ENCODE results near the gene MGAT5B. TPM values are rescaled to one million over a fixed set of nuclear protein-coding genes. Genes with fewer than 3 reads are reported as not detected.

MGAT5B gene
- total RNA-seq, 1 experiment from 2014 or later = 4.4 TPM

DNA sequence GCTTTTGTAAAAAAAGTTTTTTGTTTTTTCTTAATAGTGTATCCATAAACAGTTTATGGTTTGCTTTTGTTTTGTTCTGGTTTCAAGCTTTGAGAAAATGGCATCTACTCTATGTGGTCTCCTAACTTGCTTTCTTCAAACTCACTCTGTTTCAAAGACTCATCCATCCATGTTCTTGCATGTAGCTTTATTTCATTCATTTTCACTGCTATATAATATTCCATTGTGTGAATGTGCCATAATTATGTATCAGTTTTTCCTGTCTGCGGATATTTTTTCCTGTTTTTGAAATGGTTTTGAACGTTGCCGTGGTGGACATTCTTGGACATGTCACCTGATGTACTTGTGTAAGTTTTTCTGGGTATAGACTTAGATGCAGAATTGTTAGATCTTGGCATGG lies 39.1 kb downstream of the MGAT5B start (continued):
- TF ChIP-seq JUND (IDR thresholded peaks at IDR 0.05) = no peak

DNA sequence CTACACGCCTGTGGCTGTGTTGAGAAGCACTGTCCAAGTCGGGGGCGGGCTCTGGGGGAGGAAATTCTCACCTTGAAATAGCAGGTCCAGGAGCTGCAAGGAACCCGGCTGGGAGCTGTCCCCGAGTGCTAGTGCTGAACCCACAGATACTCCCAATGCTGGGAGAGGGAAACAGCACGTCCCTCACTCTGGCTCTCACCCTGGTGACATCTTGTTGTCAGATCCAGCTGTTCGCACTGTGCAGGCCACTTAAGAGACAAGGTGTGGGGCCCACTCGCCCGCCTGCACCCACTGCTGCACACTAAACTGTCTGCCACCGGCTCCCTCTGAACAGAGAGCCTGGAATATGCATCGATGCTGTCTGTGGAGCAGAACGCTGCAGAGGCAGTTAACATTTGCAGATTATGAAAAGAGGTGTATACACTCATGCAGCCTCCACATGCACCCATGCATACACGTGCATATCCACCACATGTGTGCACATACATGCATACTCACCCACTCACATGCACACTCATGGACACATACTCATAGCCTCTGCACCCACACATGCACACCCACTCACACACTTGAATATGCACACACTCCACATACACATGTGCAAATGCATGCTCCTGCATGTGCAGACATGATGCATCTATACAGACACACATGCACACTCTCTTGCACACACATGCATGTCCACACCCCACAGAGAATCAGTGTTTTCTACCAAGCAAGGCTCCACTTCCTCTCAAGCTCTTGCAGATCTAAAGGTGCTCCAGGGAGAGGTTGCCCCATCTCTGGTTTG lies 42.0 kb downstream of the MGAT5B start:
- Histone ChIP-seq H3K4me2 (ENCODE audit: low read length) (no peak overlapping the region), H4K20me1 (ENCODE audit: insufficient read depth) (no peaks in the 10 kb centered on the region), H3K4me1 (ENCODE audit: control insufficient read depth in 1 of 2, insufficient read depth in 2 of 2, low read length in 2 of 2) (no peaks in the 10 kb centered on the region), H3K9me3 (ENCODE audit: control insufficient read depth in 1 of 2, insufficient read depth in 1 of 2, low read depth in 1 of 2, low read length in 2 of 2) (no peaks in the 10 kb centered on the region), H3K9me2 (ENCODE audit: insufficient read depth) (no peaks in the 10 kb centered on the region), H3K4me3 (replicated peaks in 1 of 2; ENCODE audit: low read depth in 1 of 2, low read length in 2 of 2) (no peak overlapping the region), H3K9ac (ENCODE audit: low read length) (no peak overlapping the region), H3K27ac (ENCODE audit: low read depth, low read length) (no peak overlapping the region), H3K79me2 (ENCODE audit: insufficient read depth, low read length) (no peaks in the 10 kb centered on the region), H2AFZ (ENCODE audit: low read depth, low read length, poor library complexity, severe bottlenecking) (no peak overlapping the region), H3K36me3 (ENCODE audit: control insufficient read depth in 1 of 2, insufficient read depth in 2 of 2, low read length in 2 of 2) (no peaks in the 10 kb centered on the region), H3K27me3 (ENCODE audit: insufficient read depth, low read length) (peaks cover 5% of the 10 kb centered on the region; the same call in 1 of the 2 replicates)
- DNase-seq (ENCODE audit: low read depth, low spot score) = peak; percentile 7
- TF ChIP-seq, protein P1, sequence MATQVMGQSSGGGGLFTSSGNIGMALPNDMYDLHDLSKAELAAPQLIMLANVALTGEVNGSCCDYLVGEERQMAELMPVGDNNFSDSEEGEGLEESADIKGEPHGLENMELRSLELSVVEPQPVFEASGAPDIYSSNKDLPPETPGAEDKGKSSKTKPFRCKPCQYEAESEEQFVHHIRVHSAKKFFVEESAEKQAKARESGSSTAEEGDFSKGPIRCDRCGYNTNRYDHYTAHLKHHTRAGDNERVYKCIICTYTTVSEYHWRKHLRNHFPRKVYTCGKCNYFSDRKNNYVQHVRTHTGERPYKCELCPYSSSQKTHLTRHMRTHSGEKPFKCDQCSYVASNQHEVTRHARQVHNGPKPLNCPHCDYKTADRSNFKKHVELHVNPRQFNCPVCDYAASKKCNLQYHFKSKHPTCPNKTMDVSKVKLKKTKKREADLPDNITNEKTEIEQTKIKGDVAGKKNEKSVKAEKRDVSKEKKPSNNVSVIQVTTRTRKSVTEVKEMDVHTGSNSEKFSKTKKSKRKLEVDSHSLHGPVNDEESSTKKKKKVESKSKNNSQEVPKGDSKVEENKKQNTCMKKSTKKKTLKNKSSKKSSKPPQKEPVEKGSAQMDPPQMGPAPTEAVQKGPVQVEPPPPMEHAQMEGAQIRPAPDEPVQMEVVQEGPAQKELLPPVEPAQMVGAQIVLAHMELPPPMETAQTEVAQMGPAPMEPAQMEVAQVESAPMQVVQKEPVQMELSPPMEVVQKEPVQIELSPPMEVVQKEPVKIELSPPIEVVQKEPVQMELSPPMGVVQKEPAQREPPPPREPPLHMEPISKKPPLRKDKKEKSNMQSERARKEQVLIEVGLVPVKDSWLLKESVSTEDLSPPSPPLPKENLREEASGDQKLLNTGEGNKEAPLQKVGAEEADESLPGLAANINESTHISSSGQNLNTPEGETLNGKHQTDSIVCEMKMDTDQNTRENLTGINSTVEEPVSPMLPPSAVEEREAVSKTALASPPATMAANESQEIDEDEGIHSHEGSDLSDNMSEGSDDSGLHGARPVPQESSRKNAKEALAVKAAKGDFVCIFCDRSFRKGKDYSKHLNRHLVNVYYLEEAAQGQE (IDR thresholded peaks at IDR 0.05; ENCODE audit: low read depth) = peak; percentile 93
- TF ChIP-seq ELF1 (IDR thresholded peaks at IDR 0.05; ENCODE audit: borderline replicate concordance, low read depth) = no peak
- intact Hi-C loops (cut with micrococcal nuclease) = loop anchor here (10.0 kb wide), 1 partner anchor 75 kb away; no protein-coding TSS in a partner anchor
- no TSS peak for BruUV-seq (replicated peaks)
- RAD21 ChIA-PET (ENCODE audit: low non-redundant PET in 1 of 2, low total read pairs in 2 of 2, uncharacterized antibody in 2 of 2, unreplicated experiment in 2 of 2) = no interaction called here
- POLR2A ChIA-PET = no interaction called here
- CTCF ChIA-PET = no interaction called here
- ATAC-seq = peak; percentile 79
